ENCODE data around the gene RPLP1. TPM values are rescaled to one million over a fixed set of nuclear protein-coding genes. Genes with fewer than 3 reads are reported as not detected.
A peak's percentile ranks its signal among the peaks of the same experiment; 100 is the strongest.

RPLP1 gene
- total RNA-seq, 1 donor from 2014 or later, result 40.1 TPM

DNA sequence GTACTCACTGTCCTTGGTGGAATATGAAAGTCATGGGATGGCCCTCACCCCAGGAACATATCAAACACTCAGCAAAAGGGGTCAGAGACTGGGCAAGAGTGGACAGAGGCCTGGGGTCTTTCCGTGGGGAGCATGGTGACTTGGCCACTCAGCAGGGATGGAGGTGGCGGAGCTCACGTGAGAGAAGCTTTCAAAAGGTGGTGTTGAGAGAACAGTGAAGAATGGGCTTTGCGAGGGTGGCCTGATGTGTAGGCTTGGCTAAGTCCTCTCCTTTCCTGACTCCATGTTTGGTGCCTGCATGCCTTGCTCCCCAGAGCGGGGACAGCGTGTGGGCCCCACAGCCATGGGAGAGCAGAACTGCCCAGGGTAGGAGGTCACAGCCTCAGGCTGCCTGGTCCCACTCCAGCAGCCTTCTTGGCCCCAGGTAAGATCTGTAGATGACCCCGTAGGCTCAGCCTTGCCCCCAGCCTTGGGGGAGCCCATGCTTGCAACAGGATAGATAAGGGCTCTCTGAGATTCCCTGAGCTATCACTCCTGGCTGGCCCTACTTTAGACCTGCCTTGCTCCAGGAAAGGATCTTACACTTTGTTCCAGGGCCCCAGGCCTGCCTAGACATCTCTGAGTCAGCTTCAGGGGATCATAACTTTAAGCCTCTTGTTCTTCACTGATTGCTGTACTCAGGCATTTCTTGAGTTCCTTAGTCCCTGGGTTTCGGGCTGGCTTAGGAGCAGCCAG, 17.0 kb downstream of the RPLP1 start:
- no peak for DNase-seq

DNA sequence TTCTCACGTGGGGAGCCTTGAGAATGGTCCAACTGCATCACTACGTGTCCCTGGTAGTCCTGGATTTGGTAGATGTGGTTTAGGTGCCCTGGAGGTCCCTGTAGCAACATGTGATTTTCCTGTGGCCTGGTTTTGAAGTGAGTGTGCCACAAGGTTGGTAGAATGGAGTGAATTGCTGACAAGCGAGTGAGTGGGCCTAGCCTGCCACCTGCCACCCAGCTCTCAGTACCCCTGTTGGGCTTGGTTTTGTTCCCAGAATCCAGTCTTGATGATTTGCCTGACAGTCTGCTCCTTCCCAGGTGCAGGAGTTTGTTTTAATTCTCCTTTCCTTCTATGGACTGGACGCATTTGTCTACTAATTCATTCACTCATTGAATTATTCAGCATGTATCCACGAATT, 19.4 kb downstream of the RPLP1 start:
- no peak for DNase-seq

DNA sequence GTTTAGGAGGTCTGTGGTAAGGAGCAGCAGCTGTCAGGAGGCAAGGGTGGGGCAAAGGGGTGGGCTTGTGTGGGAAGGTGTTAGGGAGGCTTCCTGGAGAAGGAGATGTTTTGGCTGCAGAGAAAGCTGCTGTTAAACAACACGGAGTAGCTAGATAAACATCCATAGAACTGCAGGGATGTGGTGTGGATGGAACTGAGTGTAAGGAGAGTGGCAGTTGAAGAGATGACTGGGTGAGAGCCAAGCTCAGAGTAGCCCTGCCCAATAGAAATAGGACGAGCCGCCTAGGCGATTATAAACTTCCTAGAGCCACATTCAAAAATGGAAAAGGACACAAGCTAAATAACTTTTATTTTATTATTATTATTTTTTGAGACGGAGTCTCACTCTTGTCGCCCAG, 19.9 kb downstream of the RPLP1 start:
- DNase-seq, result no peak

DNA sequence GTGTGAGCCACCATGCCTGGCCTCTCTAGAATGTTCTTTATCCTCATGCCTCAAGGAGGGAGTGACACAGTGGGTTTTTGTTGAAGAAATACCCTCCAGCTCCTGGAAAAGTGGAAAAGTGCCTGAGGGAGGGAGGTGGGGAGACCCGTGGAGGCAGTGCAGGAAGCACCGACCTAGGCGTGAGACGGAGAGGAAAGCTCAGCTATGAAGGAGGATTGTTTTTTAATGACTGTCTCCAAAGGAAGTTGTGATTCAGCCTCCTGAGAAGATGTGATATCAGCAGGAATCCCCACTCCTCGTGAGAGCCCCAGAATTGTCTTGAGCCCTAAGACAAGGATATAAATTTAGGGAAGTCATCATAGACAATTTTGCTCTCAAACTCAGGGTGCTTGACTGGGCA, 21.7 kb downstream of the RPLP1 start:
- no peak for DNase-seq

DNA sequence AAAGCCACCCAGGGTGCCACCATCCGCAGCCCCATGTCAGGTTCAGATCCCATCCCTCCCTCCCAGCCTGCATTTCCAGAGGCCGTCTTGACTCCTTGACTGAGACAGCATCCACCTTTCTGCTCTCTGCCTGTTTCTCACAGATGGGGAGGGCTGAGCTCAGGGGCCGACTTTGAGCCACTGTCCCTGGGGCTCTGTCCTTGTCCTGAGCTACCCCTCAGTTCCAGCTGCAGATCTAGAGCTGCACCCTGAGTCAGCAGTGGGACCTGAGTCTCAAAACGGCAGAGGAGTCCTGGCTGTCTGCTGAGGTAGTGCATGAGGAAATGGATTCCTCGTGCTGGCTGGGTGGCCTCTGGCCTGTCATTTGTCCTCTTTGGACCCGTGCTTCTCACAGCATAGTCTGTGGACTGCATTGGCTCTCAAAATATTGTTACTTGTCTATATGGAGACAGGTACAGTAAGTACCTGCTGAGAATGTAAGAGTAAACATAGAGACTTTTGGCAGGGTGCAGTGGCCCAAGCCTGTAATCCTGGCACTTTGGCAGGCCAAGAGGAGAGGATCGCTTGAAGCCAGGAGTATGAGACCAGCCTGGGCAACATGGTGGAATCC, 22.3 kb downstream of the RPLP1 start:
- DNase-seq, result no peak

DNA sequence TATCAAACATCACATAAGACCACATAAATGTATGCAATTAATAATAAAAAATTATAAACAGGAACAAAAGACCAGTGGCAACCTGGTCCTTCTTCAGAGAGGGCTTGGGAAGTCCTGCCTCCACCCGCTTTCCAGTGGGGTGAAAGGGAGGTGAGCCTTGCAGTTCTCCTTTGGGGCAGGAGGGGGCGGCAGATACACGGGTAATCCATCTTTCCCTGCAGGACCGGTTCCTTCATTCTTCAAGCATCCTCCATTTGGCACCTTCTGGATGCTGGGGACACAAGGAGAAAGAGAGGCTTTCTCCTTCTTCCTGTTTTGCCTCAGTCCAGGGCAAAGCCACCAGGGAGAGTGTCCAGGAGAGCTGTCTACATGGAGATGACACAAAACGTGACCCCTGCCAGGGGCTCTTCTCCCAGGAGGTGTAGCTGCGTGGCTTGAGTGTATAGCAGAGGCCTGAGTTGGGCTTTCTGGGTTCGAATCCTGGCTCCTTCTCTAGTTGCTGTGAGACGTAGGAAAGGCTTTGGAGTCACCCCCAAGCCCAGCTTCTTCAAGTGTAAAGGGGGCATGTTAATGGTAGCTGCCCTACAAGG, 23.2 kb downstream of the RPLP1 start:
- DNase-seq, result peak; percentile 56

DNA sequence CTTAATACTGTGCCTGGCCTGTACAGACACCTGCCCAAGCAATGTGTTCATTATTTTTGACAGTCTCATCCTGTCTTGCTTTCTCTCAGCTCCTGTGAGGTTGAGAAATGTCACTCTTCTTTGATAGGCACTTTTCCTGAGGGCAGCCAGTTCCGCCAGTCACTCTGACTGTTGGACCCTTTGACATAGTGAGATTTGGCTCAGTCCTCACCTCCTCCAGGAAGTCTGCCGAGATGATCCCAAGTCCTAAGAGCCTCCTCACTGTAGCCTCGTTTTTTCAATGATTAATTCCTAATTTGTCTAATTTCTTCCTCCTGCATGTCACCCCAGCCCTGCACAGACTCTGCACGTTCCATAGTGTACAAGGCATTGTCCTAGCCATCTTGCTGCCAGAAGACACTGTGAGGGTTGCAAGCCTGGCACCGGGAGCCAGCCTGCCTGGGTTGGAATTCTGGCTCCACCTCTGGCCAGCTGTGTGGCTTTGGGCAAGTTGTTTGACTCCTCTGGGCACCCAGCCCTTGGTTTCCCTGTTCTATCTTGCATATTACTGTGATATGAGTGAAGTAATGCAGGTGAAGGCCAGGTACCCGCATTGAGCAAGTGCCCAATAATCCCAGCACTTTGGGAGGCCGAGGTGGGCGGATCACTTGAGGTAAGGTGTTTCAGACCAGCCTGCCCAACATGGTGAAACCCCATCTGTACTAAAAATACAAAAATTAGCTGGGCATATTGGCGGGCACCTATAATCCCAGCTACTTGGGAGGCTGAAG, 24.3 kb downstream of the RPLP1 start:
- DNase-seq, result no peak

DNA sequence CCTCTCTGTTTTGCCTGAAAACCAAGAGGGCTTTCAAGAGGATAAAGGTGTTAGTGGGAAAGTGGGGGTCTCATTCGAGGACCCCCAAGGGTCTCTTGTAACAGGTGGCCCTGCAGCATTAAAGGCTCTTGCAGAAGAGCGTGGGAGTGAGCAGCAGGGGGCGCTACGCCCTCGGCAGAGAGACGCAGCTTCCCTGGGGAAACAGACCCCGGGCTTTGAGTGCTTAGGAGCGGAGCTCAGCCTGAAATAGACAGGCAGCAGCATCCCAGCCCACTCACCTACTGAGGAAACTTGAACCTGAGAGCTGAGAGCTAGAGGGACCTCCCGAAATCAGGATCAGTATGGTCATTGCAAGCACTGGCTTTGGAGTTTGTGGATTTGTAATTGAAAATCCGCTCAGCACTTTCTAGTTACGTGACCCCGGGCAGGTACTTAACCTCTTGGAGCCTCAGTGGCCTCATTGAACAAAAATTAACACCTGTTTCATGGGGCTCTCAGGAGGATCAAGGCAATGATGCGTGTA, 25.7 kb downstream of the RPLP1 start:
- DNase-seq, result peak; percentile 29

DNA sequence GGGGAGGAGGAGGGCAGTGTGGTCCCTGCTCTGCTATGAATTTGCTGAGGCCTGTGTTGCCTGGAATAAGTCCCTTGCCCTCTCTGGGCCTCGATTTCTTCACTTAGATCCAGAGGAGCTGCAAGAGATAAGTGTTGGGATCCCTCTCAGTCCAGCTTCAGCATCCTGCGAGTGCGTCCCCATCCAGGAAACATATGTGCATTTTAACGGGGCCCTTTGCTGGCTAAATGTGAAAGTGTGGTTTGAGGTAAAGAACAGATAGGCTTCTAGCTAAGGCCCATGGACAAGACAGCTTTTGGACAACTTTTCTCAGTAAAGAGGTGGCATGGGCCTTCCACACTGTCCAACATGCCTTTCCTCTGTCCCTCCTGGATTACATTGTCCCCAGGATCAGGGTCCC, 26.5 kb downstream of the RPLP1 start:
- DNase-seq, result no peak

DNA sequence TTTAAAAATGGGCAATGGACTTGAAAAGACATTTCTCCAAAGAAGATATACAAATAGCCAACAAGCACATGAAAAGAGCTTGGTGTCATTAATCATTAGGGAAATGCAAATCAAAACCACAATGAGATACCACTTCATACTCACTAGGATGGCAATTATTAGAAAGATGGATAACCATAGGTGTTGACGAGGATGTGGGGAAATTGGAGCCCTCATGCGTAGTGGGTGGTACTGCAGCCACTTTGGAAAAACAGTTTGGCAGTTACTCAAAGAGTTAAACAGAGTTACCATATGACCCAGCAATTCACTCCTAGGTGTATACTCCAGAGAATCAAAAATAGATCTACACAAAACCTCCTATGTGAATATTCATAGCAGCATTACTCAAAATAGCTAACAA, 27.4 kb downstream of the RPLP1 start:
- no peak for DNase-seq

DNA sequence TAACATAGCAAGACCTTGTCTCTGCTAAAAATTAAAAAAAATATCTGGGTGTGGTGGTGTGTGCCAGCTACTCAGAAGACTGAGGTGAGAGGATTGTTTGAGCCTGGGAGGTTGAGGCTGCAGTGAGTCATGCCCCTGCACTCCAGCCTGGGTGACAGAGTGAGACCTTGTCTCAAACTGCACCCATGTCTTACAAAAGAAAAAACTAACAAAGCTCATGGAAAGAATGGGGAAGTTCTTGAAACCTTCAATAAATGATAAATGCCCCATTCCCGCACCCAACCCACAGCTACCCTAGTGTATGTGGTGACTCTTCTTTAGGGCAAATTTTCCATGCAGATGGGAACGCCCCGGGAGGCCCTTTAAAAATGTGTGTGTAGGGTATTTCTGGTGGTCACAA, 28.3 kb downstream of the RPLP1 start:
- DNase-seq, result no peak

DNA sequence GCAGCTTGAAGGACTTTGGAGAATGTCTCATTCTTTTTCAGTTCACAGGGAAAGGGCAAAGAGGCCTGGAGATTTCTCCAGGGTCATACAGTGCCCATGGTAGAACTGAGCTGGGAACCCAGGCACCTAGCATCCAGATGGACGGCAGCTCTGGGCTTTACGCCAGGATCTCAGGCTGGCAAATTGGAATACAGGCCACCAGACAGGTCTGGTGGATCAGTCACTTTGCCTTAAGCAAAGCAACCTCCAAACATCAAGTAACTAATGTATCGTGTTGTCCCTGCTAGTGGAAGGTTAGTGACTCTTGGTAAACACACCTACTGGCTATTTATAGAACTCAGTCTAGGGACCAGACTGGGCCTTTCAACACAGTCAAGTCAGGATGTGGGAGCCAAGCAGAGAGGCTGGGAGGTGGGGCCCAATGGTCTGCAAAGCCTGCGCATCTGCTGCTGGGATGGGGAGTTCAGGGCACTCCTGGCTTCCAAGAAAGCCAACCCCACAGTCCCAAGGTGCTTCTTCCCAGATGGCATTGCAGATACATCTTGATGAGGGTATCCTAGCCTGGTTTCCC, 30.2 kb downstream of the RPLP1 start:
- no peak for DNase-seq

DNA sequence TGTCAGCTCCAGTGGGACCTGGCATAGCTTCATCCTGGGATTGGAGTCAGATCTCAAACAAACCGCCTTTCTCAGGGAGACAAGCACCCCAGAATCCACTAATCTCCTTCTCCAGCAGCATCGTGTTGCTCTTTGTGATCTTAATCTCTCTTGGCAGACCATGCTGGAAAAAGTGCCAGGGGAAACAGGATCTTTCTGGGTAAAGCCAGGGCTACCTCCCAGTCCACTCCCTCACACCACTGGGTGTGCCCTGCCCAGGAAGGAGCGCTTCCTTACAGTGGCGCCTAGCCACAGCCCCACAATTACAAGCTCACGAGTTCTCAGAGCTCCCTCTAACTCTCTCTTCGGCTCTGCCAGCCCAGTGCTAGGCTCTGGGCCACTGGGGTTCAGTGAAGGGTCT, 32.2 kb downstream of the RPLP1 start:
- DNase-seq, result no peak

DNA sequence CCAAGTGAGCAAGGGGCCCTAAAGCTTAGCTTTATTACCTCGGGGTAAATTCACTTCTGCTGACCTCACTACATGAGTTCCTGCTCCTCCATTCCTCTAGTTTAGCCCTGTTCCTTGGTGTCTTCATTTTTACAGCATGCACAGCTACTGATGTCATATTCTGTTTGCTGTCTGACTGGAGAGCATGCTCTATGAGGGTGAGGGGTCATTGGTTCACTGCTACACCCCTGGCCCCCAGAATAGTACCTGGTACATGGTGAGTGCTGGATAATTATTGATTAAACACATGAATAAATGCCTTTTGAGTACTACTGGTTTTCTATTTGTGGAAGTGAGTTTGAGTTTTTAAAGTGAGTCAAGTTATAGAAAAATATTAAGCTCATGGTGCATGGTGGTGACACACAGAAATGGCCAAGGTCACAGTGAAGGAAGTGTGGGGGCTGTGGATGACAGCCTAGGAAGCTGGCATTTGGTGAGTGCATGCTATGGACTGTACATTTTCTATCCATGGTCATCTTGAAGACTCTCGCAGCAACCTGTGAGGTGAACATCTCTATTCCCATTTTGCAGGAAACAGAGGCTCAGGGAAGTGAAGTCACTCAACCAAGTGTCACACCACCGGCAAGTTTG, 34.0 kb downstream of the RPLP1 start:
- DNase-seq, result no peak

DNA sequence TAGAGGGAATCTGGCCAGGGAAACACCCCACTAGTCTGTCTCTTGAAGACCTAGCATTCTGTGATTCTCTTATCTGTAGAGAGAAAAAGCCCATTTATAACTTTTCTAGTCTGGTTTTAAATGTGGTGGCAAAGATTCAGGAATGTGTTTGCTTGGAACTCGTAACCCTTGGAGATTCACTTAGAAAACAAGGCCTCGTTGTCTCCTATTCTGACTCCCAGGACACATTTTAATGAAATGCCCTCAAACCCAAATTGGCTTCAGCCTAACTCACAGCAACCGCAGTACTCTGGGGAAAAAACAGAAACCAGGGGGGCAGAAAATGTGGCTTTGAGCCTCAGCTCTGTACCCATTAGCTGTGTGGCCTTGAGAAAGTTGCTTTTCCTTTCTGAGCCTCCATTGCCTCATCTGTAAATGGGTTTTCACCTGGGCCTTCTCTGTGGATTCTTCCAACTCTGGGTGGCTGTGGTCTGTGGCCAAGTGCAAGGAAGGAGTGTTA, 36.5 kb downstream of the RPLP1 start:
- DNase-seq, result no peak

DNA sequence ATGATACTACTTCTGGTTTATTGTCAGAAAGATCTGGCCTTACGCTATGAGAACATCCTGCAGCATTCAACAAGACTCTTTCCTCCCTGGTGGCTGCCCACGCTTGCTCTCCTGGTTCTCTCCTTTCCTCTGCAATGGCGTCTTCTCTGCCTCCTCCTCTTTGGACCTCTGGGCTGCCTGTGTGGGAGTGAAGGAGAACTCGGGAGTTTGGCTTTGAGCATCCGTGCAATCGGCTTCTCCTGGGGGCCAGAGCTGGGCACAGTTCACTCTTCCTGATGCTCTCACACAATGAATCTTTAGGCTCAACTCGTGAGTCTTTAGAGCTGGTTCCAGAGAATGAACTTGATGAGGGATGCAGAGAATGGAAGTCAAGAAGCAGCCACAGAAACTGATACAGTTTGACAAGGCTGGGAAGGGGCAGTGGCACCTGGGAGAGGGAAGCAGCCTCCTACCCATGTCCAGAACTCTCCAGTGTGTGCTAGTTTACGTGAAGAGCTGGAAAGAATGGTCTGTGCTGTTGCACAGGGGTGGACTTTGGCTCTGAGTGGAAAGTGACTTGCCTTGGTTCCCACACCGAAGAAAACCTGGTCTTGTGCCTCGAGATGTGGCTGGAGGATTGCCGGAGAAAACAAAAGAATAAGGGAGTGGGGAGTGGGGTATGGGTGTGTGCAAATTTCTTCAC, 37.9 kb downstream of the RPLP1 start:
- no peak for DNase-seq

DNA sequence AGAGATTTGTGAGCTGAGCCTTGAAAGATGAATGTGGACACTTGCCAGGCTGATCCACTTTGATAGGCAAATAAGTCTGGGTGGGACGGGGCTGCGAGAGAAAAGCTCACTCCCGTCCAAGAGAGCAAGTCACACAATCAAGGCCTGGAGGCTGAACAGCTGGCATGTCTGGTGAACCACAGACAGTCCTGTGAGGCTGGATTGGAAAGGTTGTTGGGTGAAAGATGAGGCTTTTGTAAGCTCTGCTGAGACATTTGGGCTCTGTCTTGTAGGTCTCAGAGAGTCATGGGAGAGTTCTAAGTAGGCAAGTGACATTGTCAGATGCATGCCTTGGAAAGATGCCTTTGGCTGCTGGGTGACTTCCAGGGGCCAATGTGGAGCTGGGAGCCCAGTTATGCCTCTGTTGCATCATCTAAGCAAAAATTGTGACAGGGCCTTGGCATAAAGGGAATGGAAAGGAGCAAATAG, 38.5 kb downstream of the RPLP1 start:
- DNase-seq, result no peak

DNA sequence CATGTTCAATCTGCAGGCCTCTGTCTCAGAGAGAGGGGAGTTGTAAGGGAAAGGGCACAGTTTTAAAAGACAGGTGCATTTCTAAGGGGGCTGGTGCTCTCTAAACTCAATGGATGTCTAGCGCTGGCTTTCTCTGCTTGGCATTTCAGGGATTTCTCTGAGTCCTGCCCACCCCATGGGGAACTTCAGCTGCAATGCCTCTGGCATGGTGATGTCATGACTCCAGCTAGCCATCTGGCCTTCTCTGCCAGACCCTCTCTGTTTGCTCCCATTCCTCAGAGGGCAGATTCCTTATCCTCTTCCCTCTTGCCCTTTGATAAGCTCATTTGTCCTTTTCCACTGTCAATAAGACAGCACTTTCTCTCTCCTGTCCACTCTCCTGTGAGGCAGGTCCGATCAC, 40.8 kb downstream of the RPLP1 start:
- no peak for DNase-seq

DNA sequence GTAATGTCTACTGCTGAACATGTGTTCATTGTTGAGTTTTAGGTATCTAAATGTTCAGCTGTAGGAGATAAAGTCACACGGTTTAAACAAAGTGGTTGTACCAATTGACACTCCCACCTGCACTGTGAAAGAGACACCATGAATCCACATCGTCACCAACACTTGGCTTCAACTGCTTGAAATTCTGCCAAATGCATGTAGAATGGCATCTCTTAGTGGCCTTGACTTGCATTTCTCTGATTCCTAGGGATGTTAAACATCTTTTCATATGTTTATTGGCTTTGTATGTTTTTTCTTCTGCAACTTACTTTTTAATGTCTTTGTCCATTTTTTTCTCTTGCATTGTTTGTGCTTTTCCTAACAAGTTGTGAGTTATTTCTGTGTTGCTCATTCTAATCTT, 43.4 kb downstream of the RPLP1 start:
- DNase-seq, result no peak

DNA sequence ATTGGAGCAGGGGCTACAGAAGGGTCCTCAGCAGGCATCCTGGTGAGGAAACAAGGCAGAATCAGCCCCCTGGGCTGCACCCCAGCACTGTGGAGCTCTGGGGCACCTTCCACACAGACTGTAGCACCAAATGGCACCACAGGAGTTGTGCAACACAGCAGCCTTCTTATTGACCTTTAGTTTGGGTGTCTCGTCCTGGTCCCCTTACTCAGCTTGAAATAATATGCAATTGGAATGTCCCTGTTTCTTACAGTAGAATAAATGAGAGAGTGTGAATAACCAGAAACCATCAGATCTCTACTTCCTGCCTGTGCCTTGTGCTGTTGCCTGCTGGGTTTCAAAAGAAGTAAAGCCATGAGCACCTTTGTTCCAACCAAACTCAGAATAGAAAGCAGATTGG, 44.5 kb downstream of the RPLP1 start:
- DNase-seq, result no peak

DNA sequence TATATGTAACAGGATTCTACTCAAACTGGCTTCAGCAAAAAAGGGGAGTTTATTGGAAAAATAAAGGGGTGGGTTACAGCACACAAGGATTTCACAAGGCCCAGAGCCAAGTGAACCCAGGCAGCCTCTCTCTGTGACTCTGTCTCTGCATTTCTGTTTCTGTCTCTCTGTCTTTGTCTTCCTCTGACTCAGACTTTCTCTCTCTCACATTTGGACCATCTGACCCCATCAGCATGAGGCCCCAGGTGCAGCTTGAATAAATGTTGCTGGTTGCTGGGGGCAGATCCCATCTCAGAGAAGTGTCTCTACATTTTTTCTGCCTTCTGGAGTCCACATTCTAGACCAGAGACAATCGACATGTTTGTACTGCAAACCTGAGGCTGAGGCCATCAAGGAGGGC, 45.0 kb downstream of the RPLP1 start:
- no peak for DNase-seq
